ENCODE results near the gene RRAD. TPM values are rescaled to one million over a fixed set of nuclear protein-coding genes. Genes with fewer than 3 reads are reported as not detected.

RRAD gene
- total RNA-seq, 1 donor from 2014 or later = 75.0 TPM

- FAIRE-seq (no peak), DNase-seq (ENCODE audit: low read depth) (no peak)
- TF ChIP-seq, protein P1, sequence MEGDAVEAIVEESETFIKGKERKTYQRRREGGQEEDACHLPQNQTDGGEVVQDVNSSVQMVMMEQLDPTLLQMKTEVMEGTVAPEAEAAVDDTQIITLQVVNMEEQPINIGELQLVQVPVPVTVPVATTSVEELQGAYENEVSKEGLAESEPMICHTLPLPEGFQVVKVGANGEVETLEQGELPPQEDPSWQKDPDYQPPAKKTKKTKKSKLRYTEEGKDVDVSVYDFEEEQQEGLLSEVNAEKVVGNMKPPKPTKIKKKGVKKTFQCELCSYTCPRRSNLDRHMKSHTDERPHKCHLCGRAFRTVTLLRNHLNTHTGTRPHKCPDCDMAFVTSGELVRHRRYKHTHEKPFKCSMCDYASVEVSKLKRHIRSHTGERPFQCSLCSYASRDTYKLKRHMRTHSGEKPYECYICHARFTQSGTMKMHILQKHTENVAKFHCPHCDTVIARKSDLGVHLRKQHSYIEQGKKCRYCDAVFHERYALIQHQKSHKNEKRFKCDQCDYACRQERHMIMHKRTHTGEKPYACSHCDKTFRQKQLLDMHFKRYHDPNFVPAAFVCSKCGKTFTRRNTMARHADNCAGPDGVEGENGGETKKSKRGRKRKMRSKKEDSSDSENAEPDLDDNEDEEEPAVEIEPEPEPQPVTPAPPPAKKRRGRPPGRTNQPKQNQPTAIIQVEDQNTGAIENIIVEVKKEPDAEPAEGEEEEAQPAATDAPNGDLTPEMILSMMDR (IDR thresholded peaks at IDR 0.05; ENCODE audit: insufficient read depth, low read length, severe bottlenecking) = no peak
- Histone ChIP-seq H3K4me3 (ENCODE audit: low read depth, low read length) (no peak overlapping the region), H3K36me3 (ENCODE audit: control insufficient read depth, insufficient read depth, low read length) (no peaks in the 10 kb centered on the region), H3K27me3 (ENCODE audit: control insufficient read depth, insufficient read depth, low read length) (peaks cover 1% of the 10 kb centered on the region)
Measured at GRCh38 chr16:66921729-66922450, 3.4 kb downstream of the RRAD start.

GRCh38 chr16:66920924-66921680 lies 4.2 kb downstream of the RRAD start:
- DNase-seq (ENCODE audit: low read depth) (no peak), FAIRE-seq (peak; percentile 84)
- no peak overlapping the region for H3K4me3 ChIP-seq (ENCODE audit: low read depth, low read length)

DNA sequence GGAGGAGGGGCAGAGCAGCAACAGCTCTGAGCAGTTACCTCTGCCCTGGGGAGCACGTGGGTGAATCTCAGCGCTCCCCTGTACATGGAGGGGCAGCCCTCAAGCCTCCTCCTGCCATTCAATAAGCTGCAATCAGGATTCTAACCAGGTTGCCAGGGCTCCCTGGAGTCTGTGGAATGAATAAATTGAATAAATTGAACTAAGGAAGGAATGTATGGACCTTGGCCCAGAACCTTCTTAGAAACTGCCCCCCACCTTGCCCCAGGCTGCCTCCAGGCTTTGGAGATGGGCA lies 5.1 kb downstream of the RRAD start:
- no peaks in the 10 kb centered on the region for H3K36me3 ChIP-seq (ENCODE audit: control insufficient read depth, insufficient read depth, low read length)
- FAIRE-seq (no peak), DNase-seq (ENCODE audit: low read depth) (no peak)
- peaks cover 1% of the 10 kb centered on the region for H3K27me3 ChIP-seq (ENCODE audit: control insufficient read depth, insufficient read depth, low read length)
- H3K4me3 ChIP-seq (ENCODE audit: low read depth, low read length) = no peak overlapping the region
- TF ChIP-seq, protein P1 (IDR thresholded peaks at IDR 0.05; ENCODE audit: insufficient read depth, low read length, severe bottlenecking) = no peak

More at GRCh38 chr16:66920924-66921680, 4.2 kb downstream of the RRAD start:
- Histone ChIP-seq H3K36me3 (ENCODE audit: control insufficient read depth, insufficient read depth, low read length) (no peaks in the 10 kb centered on the region), H3K27me3 (ENCODE audit: control insufficient read depth, insufficient read depth, low read length) (peaks cover 1% of the 10 kb centered on the region)
- TF ChIP-seq, protein P1 (IDR thresholded peaks at IDR 0.05; ENCODE audit: insufficient read depth, low read length, severe bottlenecking) = no peak

- DNase-seq (ENCODE audit: low read depth) (no peak), FAIRE-seq (no peak)
- no peaks in the 10 kb centered on the region for H3K36me3 ChIP-seq (ENCODE audit: control insufficient read depth, insufficient read depth, low read length)
- H3K4me3 ChIP-seq (ENCODE audit: low read depth, low read length) = no peak overlapping the region
- TF ChIP-seq, protein P1 (IDR thresholded peaks at IDR 0.05; ENCODE audit: insufficient read depth, low read length, severe bottlenecking) = no peak
- H3K27me3 ChIP-seq (ENCODE audit: control insufficient read depth, insufficient read depth, low read length) = peaks cover 1% of the 10 kb centered on the region
Measured at GRCh38 chr16:66919569-66920298, 5.6 kb downstream of the RRAD start.

DNA sequence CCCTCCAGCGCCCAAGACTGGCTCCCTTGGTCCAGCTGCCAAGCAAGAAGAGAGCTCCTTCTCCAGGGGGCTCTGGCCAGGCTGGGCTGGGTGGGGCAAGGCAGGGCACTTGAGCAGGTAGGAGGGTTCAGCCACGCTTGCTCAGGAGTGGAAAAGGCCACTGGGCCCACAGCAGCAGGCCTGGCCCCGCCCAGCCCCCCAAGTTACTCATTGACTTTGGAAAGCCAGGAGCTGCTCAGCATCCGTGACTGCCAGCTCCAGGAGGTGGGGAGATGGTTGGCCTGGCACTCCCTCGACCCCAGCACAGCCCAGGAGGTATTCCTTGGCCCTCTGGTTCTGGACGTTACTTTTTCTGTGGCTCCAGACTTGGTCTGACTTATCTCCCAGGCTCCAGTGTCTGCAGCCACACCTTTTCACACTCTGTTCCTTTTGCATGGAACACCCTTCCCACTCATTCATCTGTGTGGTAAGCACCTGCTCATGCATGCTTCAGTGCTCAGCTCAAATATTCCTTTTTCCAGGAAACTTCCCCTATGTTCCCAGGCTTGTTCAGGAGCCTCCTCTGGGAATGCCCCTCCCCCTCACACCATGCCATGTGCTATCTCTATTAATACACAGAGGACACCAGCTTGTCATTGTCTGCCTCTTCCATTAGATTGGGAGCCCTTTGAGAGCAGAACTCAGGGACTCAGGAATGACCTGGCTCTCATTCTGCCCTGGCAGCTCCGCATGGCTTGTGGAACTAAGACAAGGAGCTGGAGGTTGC lies 6.3 kb downstream of the RRAD start, which contains the start of gene CDH16:
TSS of gene CDH16 (minus strand) at position 83 of the 766 bp plus-strand sequence. CDS start 820 bp downstream, outside the sequence.
- Histone ChIP-seq H3K4me3 (ENCODE audit: low read depth, low read length) (no peak within 1 kb of the TSS), H3K27me3 (ENCODE audit: control insufficient read depth, insufficient read depth, low read length) (peaks cover 1% of the 10 kb centered on the region), H3K36me3 (ENCODE audit: control insufficient read depth, insufficient read depth, low read length) (no peaks in the 10 kb centered on the region)
- no peak for DNase-seq (ENCODE audit: low read depth)
- TF ChIP-seq, protein P1 (IDR thresholded peaks at IDR 0.05; ENCODE audit: insufficient read depth, low read length, severe bottlenecking) = no peak
- no peak for FAIRE-seq
